Mesenchymal stem cell (in vitro differentiated cells and primary cell): ENCODE measurements around the gene KLHL8.

ENCODE experiments used
- DNase-seq: peaks from one replicate; pipeline ENCODE4 v3.0.0-alpha.2; 2013
- H2AFZ ChIP-seq: one replicate; pipeline ENCODE4 v1.6.1; 2013; ENCODE audit warnings: low read depth, mild to moderate bottlenecking, control low read depth, inconsistent platforms, low read length, moderate library complexity
- H2AK5ac ChIP-seq: 2 replicates; pipeline ENCODE4 v1.6.1; 2013; ENCODE audit warnings: low read length, moderate library complexity, mild to moderate bottlenecking, inconsistent platforms; ENCODE audit not compliant: severe bottlenecking
- H2BK120ac ChIP-seq: one replicate; pipeline ENCODE4 v1.6.1; 2013; ENCODE audit warnings: low read depth, mild to moderate bottlenecking, inconsistent platforms, low read length, moderate library complexity
- H2BK12ac ChIP-seq, 2 experiments: one replicate each; pipeline ENCODE4 v1.6.1; 2013; ENCODE audit warnings: inconsistent platforms in 2 of 2, low read length in 2 of 2, mild to moderate bottlenecking in 2 of 2, moderate library complexity in 2 of 2, control low read depth in 1 of 2
- H2BK15ac ChIP-seq: one replicate; pipeline ENCODE4 v1.6.1; 2013; ENCODE audit warnings: mild to moderate bottlenecking, low read depth, inconsistent platforms; ENCODE audit not compliant: poor library complexity, severe bottlenecking
- H2BK5ac ChIP-seq: 2 replicates; pipeline ENCODE4 v1.6.1; 2013; ENCODE audit warnings: low read depth, mild to moderate bottlenecking, low read length, control low read depth, inconsistent platforms; ENCODE audit not compliant: poor library complexity, severe bottlenecking
- H3K14ac ChIP-seq, 2 experiments: one replicate each; pipeline ENCODE4 v1.6.1; 2013; ENCODE audit warnings: inconsistent platforms in 2 of 2, low read length in 2 of 2, control low read depth in 1 of 2, mild to moderate bottlenecking in 1 of 2, moderate library complexity in 1 of 2
- H3K18ac ChIP-seq, 2 experiments: one replicate each; pipeline ENCODE4 v1.6.1; 2013; ENCODE audit warnings: inconsistent platforms in 2 of 2, low read length in 2 of 2, control low read depth in 1 of 2, low read depth in 1 of 2, mild to moderate bottlenecking in 1 of 2
- H3K23ac ChIP-seq, 2 experiments: one replicate each; pipeline ENCODE4 v1.6.1; 2013; ENCODE audit warnings: inconsistent platforms in 2 of 2, low read length in 2 of 2, mild to moderate bottlenecking in 2 of 2, moderate library complexity in 2 of 2, control low read depth in 1 of 2
- H3K27ac ChIP-seq: 2 replicates; pipeline ENCODE4 v1.5.1; 2013; ENCODE audit warnings: mild to moderate bottlenecking, moderate library complexity, low read length, control low read depth, inconsistent platforms; ENCODE audit not compliant: poor library complexity, severe bottlenecking
- H3K27me3 ChIP-seq, 2 experiments: 2 replicates each; pipeline versions ENCODE4 v1.6.1 to v1.7.0; 2013; ENCODE audit warnings: low read length in 2 of 2, mild to moderate bottlenecking in 2 of 2, moderate library complexity in 2 of 2, control low read depth in 1 of 2, inconsistent platforms in 1 of 2; ENCODE audit not compliant: control insufficient read depth in 1 of 2, insufficient read depth in 1 of 2
- H3K36me3 ChIP-seq, 2 experiments: 2 replicates each; pipeline versions ENCODE4 v1.6.1 to v1.7.0; 2013; ENCODE audit warnings: low read length in 2 of 2, control low read depth in 1 of 2, inconsistent platforms in 1 of 2, low read depth in 1 of 2, mild to moderate bottlenecking in 1 of 2; ENCODE audit not compliant: insufficient read depth in 2 of 2, control insufficient read depth in 1 of 2
- H3K4ac ChIP-seq, 2 experiments: one replicate each; pipeline ENCODE4 v1.6.1; 2013; ENCODE audit warnings: inconsistent platforms in 2 of 2, low read length in 2 of 2, mild to moderate bottlenecking in 2 of 2, moderate library complexity in 2 of 2, control low read depth in 1 of 2, low read depth in 1 of 2
- H3K4me1 ChIP-seq: 2 replicates; pipeline ENCODE4 v1.6.1; 2013; ENCODE audit warnings: low read depth, low read length, control low read depth; ENCODE audit not compliant: control insufficient read depth, insufficient read depth
- H3K4me2 ChIP-seq: 2 replicates; pipeline ENCODE4 v1.6.1; 2013; ENCODE audit warnings: low read length, mild to moderate bottlenecking, inconsistent platforms; ENCODE audit not compliant: poor library complexity, severe bottlenecking
- H3K4me3 ChIP-seq, 2 experiments: 2 replicates each; pipeline versions ENCODE4 v1.5.1 to v1.7.0; 2013; ENCODE audit warnings: low read length in 2 of 2, mild to moderate bottlenecking in 2 of 2, control low read depth in 1 of 2, low read depth in 1 of 2; ENCODE audit not compliant: insufficient read depth in 1 of 2
- H3K79me1 ChIP-seq: replicated peaks from 2 replicates; pipeline ENCODE4 v1.6.1; 2013; ENCODE audit warnings: mild to moderate bottlenecking, control low read depth, low read length, inconsistent platforms; ENCODE audit not compliant: poor library complexity, severe bottlenecking
- H3K9ac ChIP-seq: 2 replicates; pipeline ENCODE4 v1.7.0; 2013; ENCODE audit warnings: mild to moderate bottlenecking, low read length, moderate library complexity
- H3K9me3 ChIP-seq: 2 replicates; pipeline ENCODE4 v1.7.0; 2013; ENCODE audit warnings: mild to moderate bottlenecking, low read length; ENCODE audit not compliant: control insufficient read depth
- H4K8ac ChIP-seq: one replicate; pipeline ENCODE4 v1.6.1; 2013; ENCODE audit warnings: inconsistent platforms, mild to moderate bottlenecking, low read length, moderate library complexity
- H4K91ac ChIP-seq: one replicate; pipeline ENCODE4 v1.6.1; 2013; ENCODE audit warnings: mild to moderate bottlenecking, low read length, inconsistent platforms
- WGBS: methylation state at CpG from one replicate; pipeline ENCODE4 v1.1.7; 2013; ENCODE audit warnings: mixed read lengths; 5-methylcytosine and 5-hydroxymethylcytosine counted together

KLHL8 gene

GRCh38 chr4:87193958-87194675 lies 26.3 kb downstream of the KLHL8 start:
- H2BK12ac ChIP-seq = no peak overlapping the region
- H3K9ac ChIP-seq = no peak overlapping the region
- H3K4me2 ChIP-seq = no peak overlapping the region
- H3K9me3 ChIP-seq = no peaks in the 10 kb centered on the region
- no peak overlapping the region for H3K27ac ChIP-seq
- WGBS = 87% methylated on average over 2 of the region's 4 CpGs
- H3K36me3 ChIP-seq = peaks cover 0 to 5% of the 10 kb centered on the region in 2 experiments
- H4K91ac ChIP-seq = no peak overlapping the region
- no peaks in the 10 kb centered on the region for H3K27me3 ChIP-seq
- H4K8ac ChIP-seq = no peak overlapping the region
- H3K79me1 ChIP-seq = peaks cover 11% of the 10 kb centered on the region
- no peak overlapping the region for H2BK5ac ChIP-seq
- no peak overlapping the region for H3K14ac ChIP-seq
- no peak overlapping the region for H2BK120ac ChIP-seq
- H3K4me3 ChIP-seq = no peak overlapping the region
- H3K18ac ChIP-seq = no peak overlapping the region
- no peak overlapping the region for H2BK15ac ChIP-seq
- DNase-seq = no peak
- H3K4me1 ChIP-seq = no peaks in the 10 kb centered on the region
- no peak overlapping the region for H3K23ac ChIP-seq
- no peak overlapping the region for H2AK5ac ChIP-seq
- H3K4ac ChIP-seq = no peak overlapping the region
- H2AFZ ChIP-seq = no peak overlapping the region

DNA sequence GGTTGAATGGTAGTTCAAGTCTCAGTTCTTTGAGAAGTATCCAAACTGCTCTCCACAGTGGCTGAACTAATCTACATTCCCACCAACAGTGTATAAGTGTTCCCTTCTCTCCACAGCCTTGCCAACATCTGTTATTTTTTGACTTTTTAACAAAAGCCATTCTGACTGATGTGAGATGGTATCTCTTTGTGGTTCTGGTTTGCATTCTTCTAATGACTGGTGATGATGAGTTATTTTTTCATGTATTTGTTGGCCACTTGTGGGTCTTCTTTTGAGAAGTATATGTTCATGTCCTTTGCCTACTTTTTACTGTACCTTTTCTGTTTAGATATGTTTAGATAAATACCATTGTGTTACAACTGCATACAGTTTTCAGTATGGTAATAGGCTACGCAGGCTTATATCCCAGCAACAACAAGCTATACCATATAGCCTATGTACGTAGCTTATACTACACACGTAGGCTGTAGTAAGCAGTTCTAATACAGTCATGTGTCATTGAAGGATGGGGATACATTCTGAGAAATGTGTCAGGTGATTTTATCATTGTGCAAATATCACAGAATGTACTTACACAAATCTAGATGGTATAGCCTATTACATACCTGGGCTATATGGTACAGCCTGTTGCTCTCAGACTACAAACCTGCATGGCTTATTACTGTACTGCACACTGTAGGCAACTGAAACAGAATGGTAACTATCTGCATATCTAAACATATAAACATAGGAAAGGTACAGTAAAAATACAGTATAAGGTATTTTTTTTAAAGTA lies 28.1 kb downstream of the KLHL8 start:
- WGBS = no CpG with 5 or more reads among the region's 3 CpGs
- Histone ChIP-seq H3K27ac (no peak overlapping the region), H3K79me1 (peaks cover 11% of the 10 kb centered on the region), H4K91ac (no peak overlapping the region), H2BK15ac (no peak overlapping the region), H2BK120ac (no peak overlapping the region), H2AFZ (no peak overlapping the region), H2BK5ac (no peak overlapping the region), H2AK5ac (no peak overlapping the region), H3K4ac (no peak overlapping the region), H3K14ac (no peak overlapping the region), H3K4me1 (no peaks in the 10 kb centered on the region), H4K8ac (no peak overlapping the region), H3K9me3 (no peaks in the 10 kb centered on the region), H3K23ac (no peak overlapping the region), H3K18ac (no peak overlapping the region), H2BK12ac (no peak overlapping the region), H3K27me3 (no peaks in the 10 kb centered on the region), H3K9ac (no peak overlapping the region), H3K4me2 (no peak overlapping the region), H3K4me3 (no peak overlapping the region), H3K36me3 (peaks cover 0 to 5% of the 10 kb centered on the region in 2 experiments)
- DNase-seq = no peak

DNA sequence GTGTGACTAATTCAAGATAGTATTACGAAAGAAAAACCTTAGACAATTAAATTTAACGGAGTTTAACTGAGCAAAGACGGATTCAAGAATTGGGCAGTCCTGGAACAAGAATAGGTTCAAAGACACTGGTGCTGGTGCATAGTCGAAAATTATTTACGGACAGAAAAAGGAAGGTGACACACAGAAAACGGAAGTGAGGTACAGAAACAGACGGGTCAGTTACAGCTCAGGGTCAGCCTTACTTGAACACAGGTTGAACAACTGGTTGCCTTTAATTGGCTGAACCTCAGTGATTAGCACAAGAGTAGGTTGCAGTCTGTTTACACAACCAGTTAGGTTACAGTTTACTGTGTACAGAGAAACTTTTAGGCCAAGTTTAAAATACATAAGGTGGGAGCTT lies 31.5 kb downstream of the KLHL8 start:
- no peak overlapping the region for H2BK5ac ChIP-seq
- H3K4ac ChIP-seq = no peak overlapping the region
- no peaks in the 10 kb centered on the region for H3K4me1 ChIP-seq
- H2BK120ac ChIP-seq = no peak overlapping the region
- no peak overlapping the region for H2BK15ac ChIP-seq
- H3K14ac ChIP-seq = no peak overlapping the region
- DNase-seq = no peak
- H2AK5ac ChIP-seq = no peak overlapping the region
- no peak overlapping the region for H2BK12ac ChIP-seq
- WGBS = 93% methylated on average over 7 of the region's 7 CpGs
- H3K9me3 ChIP-seq = no peaks in the 10 kb centered on the region
- no peak overlapping the region for H3K4me3 ChIP-seq
- H3K27me3 ChIP-seq = no peaks in the 10 kb centered on the region
- H3K4me2 ChIP-seq = no peak overlapping the region
- H3K23ac ChIP-seq = no peak overlapping the region
- no peak overlapping the region for H4K8ac ChIP-seq
- no peak overlapping the region for H3K9ac ChIP-seq
- no peak overlapping the region for H3K18ac ChIP-seq
- H4K91ac ChIP-seq = no peak overlapping the region
- no peak overlapping the region for H2AFZ ChIP-seq
- peaks cover 9% of the 10 kb centered on the region for H3K79me1 ChIP-seq
- peaks cover 0 to 5% of the 10 kb centered on the region in 2 experiments for H3K36me3 ChIP-seq
- H3K27ac ChIP-seq = no peak overlapping the region

DNA sequence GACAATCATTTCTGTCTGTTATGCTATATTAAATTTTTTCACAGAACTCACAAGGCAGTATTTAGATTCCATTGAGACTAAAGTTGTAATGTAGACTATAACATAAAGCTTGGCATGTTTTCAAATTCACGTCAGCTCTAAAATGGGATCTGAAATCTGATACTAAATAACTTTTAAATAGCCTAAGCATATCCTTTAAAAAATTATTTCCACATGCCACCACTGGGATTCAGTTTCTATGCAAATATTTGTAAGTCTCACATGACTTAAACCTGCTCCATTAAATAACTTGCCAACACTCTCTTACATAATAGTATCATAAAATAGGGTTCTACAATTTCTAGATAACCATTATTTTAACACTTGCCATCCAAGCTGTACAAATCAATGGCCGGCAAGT lies 32.4 kb downstream of the KLHL8 start:
- Histone ChIP-seq H3K4me2 (no peak overlapping the region), H2BK120ac (no peak overlapping the region), H2BK12ac (no peak overlapping the region), H3K79me1 (peaks cover 10% of the 10 kb centered on the region), H4K8ac (no peak overlapping the region), H3K4me1 (no peaks in the 10 kb centered on the region), H3K9me3 (no peaks in the 10 kb centered on the region), H3K9ac (no peak overlapping the region), H3K14ac (no peak overlapping the region), H3K4me3 (no peak overlapping the region), H3K4ac (no peak overlapping the region), H4K91ac (no peak overlapping the region), H2BK15ac (no peak overlapping the region), H2AFZ (no peak overlapping the region), H3K36me3 (peaks cover 0 to 5% of the 10 kb centered on the region in 2 experiments), H2BK5ac (no peak overlapping the region), H3K27ac (no peak overlapping the region), H3K27me3 (no peaks in the 10 kb centered on the region), H3K23ac (no peak overlapping the region), H2AK5ac (no peak overlapping the region), H3K18ac (no peak overlapping the region)
- DNase-seq = no peak
- WGBS = 100% methylated on average over 2 of the region's 2 CpGs
